Fibroblast of pulmonary artery (primary cell): ENCODE measurements around the gene NBEAL1.
A peak's percentile ranks its signal among the peaks of the same experiment; 100 is the strongest.
"Not testable (repeated sequence)": the region's sequence is repeated elsewhere in the genome, so short reads cannot be mapped to it uniquely, and the experiment has no call there.

ENCODE experiments used
- DNase-seq: peaks from one replicate; pipeline ENCODE4 v3.0.0-alpha.2; 2010; ENCODE audit warnings: low read depth
- H3K4me3 ChIP-seq: replicated peaks from 2 replicates; pipeline ENCODE4 v1.5.1; 2011; ENCODE audit warnings: low read depth, mild to moderate bottlenecking, control low read depth, low read length, moderate library complexity
- TF ChIP-seq, protein P1 (sequence below): IDR thresholded peaks from 2 replicates; pipeline ENCODE4 v1.5.1; 2011; ENCODE audit warnings: mild to moderate bottlenecking, control low read depth, low read length, inconsistent platforms; ENCODE audit errors: missing control alignments

NBEAL1 gene

DNA sequence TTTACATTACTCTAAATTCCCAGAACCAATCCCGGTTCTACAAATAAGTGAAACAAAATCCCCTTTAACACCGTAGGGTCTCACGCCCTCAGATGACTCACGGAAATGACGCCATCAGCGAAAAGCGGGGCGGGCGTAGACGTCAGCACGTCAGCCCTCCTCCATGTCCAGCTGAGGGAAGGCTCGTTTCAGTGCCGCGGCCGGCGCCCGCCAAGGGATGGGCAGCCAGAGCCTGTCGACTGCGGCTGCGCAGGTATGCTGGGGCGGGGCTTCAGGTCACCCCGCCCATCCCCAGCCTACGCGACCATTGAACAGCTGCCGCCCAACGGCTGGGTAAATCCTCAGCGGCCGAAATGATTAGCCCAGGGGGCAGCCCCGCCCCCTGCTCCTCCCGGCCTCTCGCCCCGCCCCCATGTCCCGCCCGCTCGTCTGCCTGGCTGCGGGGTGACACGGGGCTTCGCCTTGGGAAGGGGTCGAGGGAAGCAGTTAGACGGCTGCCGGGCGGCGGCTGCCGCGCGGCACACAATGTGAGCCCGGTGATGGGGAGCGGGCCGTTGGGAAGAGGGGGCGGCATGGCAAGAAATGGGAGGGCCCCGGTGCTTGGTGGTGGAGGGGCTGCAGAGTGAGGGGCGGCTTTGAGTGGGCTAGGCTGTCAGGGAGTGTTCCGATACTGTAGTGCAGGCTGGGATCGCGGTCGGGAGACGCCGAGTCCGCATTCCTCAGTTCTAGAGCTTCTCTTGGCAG is at the start of gene NBEAL1:
TSS of gene NBEAL1 (plus strand) at position 420 of the 744 bp plus-strand sequence. CDS start 1,510 bp downstream, outside the sequence.
- H3K4me3 ChIP-seq: peak within 1 kb of the TSS; percentile 98
- DNase-seq: peak; percentile 100
- TF ChIP-seq, protein P1, sequence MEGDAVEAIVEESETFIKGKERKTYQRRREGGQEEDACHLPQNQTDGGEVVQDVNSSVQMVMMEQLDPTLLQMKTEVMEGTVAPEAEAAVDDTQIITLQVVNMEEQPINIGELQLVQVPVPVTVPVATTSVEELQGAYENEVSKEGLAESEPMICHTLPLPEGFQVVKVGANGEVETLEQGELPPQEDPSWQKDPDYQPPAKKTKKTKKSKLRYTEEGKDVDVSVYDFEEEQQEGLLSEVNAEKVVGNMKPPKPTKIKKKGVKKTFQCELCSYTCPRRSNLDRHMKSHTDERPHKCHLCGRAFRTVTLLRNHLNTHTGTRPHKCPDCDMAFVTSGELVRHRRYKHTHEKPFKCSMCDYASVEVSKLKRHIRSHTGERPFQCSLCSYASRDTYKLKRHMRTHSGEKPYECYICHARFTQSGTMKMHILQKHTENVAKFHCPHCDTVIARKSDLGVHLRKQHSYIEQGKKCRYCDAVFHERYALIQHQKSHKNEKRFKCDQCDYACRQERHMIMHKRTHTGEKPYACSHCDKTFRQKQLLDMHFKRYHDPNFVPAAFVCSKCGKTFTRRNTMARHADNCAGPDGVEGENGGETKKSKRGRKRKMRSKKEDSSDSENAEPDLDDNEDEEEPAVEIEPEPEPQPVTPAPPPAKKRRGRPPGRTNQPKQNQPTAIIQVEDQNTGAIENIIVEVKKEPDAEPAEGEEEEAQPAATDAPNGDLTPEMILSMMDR: no peak

DNA sequence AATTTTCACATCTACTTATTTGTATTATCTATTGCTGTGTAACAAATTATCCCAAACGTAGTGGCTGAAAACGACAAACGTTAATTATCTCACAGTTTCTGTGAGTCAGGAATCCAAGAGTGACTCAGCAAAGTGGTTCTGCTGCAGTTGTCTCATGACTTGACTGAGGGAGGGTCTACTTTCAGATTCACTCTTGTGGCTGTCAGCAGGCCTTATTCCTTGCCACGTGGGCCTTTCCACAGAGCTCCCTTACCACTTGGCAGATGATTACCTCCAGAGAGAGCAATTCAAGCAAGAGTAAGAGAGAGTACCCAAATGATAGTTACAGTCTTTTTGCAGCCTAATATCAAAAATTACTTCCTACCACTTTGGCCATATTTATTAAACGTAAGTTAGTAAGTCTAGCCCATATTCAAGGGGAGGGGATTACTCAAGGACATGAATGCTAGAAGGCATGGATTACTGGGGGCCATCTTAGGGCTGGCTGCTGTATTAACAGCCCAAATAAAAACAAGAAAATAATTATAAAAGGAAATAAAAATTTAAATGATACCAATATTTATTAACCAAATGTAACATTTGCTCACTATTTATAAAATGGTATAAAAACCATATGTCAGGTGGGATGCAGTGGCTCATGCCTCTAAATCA is 48.7 kb upstream of the NBEAL1 start:
- no peak overlapping the region for H3K4me3 ChIP-seq
- DNase-seq: peak; percentile 84
- TF ChIP-seq, protein P1: no peak

DNA sequence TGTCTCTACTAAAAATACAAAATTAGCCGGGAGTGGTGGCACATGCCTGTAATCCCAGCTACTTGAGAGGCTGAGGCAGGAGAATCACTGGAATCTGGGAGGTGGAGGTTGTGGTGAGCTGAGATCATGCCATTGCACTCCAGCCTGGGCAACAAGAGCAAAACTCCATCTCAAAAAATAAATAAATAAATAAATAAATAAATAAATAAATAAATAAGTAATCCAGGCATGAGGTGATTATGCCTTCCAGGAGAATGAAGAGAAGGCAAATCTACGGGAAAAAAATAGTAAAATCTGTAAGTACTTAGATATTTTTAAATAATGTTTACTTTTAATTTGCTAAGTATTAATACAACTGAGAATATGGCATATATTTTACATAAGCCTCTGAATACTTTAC is 45.3 kb upstream of the NBEAL1 start:
- DNase-seq: not testable (repeated sequence)

DNA sequence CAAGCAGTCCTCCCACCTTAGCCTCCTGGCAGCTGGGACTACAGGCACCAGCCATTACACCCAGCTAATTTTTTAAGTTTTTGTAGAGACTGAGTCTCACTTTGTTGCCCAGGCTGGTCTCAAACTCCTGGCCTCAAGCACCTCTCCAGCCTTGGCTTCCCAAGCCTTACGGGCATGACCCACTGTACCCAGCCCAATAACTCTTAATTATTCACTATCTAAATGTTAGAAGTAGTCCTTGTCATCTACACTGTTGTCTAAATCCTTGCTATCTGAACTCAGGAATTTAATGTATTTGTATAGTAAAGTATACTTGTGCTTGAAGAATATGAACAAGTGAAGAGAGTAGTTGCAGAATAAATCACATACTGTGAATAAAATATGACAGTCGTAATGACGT is 37.9 kb upstream of the NBEAL1 start:
- TF ChIP-seq, protein P1: no peak
- DNase-seq: no peak
- no peak overlapping the region for H3K4me3 ChIP-seq

More for the DNA sequence above, 45.3 kb upstream of the NBEAL1 start:
- not testable (repeated sequence) for H3K4me3 ChIP-seq

DNA sequence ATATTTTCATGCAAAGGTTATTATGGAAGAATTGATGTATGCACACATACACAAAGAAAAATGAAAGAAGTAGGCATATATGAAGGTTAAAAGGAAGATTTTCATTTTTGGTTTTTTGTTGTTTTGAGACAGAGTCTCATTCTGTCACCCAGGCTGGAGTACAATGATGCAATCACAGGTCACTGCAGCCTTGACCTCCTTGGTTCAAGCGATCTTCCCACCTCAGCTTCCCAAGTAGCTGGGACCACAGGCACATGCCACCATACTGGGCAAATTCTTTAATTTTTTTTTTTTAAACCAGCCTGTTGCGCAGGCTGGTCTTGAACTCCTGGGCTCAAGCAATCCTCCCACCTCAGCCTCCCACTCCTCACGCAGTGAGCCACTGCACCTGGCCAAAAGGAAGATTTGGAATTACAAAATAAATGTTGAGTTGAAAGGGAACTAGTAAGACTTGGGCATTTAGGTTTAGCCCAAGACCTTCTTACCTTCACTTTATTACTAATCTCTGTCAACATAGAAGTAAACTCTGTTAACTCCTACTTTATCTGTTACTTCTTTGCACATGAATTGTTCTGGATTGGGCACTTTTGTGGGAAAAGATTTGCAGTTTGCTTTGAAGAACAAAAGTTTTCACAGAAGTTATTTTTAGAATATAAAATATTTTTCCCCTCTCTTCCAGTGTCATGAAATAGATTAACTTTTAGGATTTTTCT is 31.7 kb upstream of the NBEAL1 start:
- H3K4me3 ChIP-seq: no peak overlapping the region
- DNase-seq: no peak
- TF ChIP-seq, protein P1: no peak

DNA sequence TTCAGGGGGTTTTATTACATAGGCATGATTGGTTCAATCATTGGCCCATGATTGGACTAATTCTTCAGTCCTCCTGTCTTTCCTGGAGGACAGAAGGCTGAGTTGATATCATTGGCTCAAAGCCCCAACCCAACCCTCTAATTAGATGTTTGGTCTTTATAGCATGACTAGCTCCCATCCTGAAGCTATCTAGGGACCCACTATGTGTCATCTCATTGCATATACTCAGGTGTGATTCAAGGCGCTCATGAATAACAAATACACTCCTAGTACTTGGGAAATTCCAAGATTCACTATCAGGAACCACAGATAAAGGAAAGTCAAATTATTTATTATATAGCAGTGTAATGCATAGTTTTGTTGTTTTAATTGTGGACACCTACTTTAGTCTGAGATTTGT is 24.9 kb upstream of the NBEAL1 start:
- no peak for DNase-seq
- H3K4me3 ChIP-seq: no peak overlapping the region
- TF ChIP-seq, protein P1: no peak

DNA sequence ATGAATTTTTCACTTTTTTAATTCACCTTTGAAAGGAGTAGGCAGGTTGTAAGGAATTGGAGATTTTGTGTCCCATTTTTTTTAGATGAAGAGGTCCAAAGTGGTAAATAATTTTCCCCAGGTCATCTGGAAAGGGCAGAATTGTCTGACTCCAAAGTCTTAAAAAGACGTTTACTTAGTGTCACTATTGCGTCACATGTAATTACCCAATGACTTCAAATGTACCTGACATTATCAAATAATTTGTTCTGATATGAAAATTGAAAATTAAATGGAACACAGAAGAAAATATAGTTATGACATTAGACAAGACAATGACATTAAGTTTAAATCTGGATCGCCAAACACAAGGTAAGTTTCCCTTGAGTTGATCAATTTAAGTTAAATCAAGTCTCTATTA is 24.2 kb upstream of the NBEAL1 start:
- TF ChIP-seq, protein P1: no peak
- H3K4me3 ChIP-seq: no peak overlapping the region

DNA sequence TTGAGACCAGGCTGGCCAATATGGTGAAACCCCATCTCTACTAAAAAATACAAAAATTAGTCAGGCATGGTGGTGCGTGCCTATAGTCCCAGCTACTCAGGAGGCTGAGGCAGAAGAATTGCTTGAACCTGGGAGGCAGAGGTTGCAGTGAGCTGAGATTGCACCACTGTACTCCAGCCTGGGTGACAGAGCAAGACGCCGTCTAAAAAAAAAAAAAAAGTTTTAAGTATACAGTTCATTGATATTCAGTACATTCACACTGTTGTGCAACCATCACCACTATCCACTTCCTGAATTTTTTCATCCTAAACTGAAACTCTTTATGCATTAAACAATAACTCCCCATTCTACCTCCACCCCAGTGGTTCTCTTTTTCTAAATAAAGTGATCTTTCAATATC is 17.6 kb upstream of the NBEAL1 start:
- not testable (repeated sequence) for H3K4me3 ChIP-seq
- peak; percentile 77 for DNase-seq

More for the DNA sequence above, 24.2 kb upstream of the NBEAL1 start:
- DNase-seq: no peak
